HepG2 (cell line): ENCODE measurements around the gene URGCP. TPM values are rescaled to one million over a fixed set of nuclear protein-coding genes. Genes with fewer than 3 reads are reported as not detected.

Source experiments
- ATAC-seq: fragments of 200-7000 bp; cut with Tn5 transposase; 3 replicates; pipeline ENCODE4 v1.9.1; 2020; ENCODE audit warnings: mild to moderate bottlenecking, moderate library complexity
- BruUV-seq: library from RNA; stranded (reverse); fragments of 400-500 nt; replicated peaks from 2 replicates; lab custom pipeline; 2021; lab: Mats Ljungman, UMichigan
- CTCF ChIA-PET: fragments of 300-600 bp; formaldehyde crosslinking; extraction: SDS; loops from one replicate; lab custom pipeline; 2021; ENCODE audit warnings: low total read pairs, inconsistent platforms, low intra/inter-chr PET ratio; lab: Yijun Ruan, JAX
- POLR2A ChIA-PET: fragments of 350-600 bp; sonication (Branson Sonifier 250); formaldehyde crosslinking; loops from one replicate; lab custom pipeline; 2020; ENCODE audit warnings: antibody characterized with exemption, inconsistent platforms; lab: Yijun Ruan, JAX
- DNase-seq: peaks from one replicate; pipeline ENCODE4 v3.0.0-alpha.2; 2015; ENCODE audit warnings: low spot score
- FAIRE-seq: peaks from 3 replicates; lab custom pipeline; 2011; peaks lifted over from hg19 to GRCh38; lab: Jason Lieb, UNC
- H2AFZ ChIP-seq: one replicate; pipeline ENCODE4 v1.6.1; 2011; ENCODE audit warnings: low read length, inconsistent platforms
- H3K27ac ChIP-seq: fragments of 300-600 bp; 3 replicates; pipeline ENCODE4 v1.8.0; 2011; ENCODE audit warnings: mixed run types, mild to moderate bottlenecking, mixed read lengths, low read length, inconsistent platforms; ENCODE audit not compliant: insufficient read depth; ENCODE audit errors: extremely low read length
- H3K27me3 ChIP-seq, 2 experiments: fragments of 200-600 bp in 1 of 2; 2 replicates in 1 of 2; 3 replicates in 1 of 2; pipeline versions ENCODE4 v1.6.0 to v1.8.0; 2011; ENCODE audit warnings: low read length in 2 of 2, mild to moderate bottlenecking in 2 of 2, moderate library complexity in 2 of 2, inconsistent platforms in 1 of 2; ENCODE audit not compliant: insufficient read depth in 2 of 2, control insufficient read depth in 1 of 2
- H3K36me3 ChIP-seq, 2 experiments: fragments of 200-600 bp in 1 of 2; replicated peaks in 1 of 2; 2 replicates in 1 of 2; 3 replicates in 1 of 2; pipeline versions ENCODE4 v1.5.1 to v1.8.0; 2011; ENCODE audit warnings: low read length in 2 of 2, inconsistent platforms in 1 of 2; ENCODE audit not compliant: insufficient read depth in 2 of 2, control insufficient read depth in 1 of 2
- H3K4me1 ChIP-seq: 2 replicates; pipeline ENCODE4 v1.5.1; 2012; ENCODE audit warnings: low read length, inconsistent platforms; ENCODE audit not compliant: insufficient read depth
- H3K4me2 ChIP-seq: 2 replicates; pipeline ENCODE4 v1.6.0; 2011; ENCODE audit warnings: low read depth, low read length, inconsistent platforms
- H3K4me3 ChIP-seq, 3 experiments: fragments of 200-600 bp in 1 of 3; sonication (generic), shearing (Covaris generic) in 1 of 3; replicated peaks in 1 of 3; 2 replicates each; pipeline ENCODE4 v1.5.1; 2011 to 2016; ENCODE audit warnings: low read length in 3 of 3, inconsistent platforms in 2 of 3, low read depth in 2 of 3, mild to moderate bottlenecking in 2 of 3, control low read depth in 1 of 3, mixed read lengths in 1 of 3; ENCODE audit not compliant: insufficient read depth in 1 of 3
- H3K79me2 ChIP-seq: one replicate; pipeline ENCODE4 v1.6.1; 2011; ENCODE audit warnings: low read length, inconsistent platforms; ENCODE audit not compliant: insufficient read depth
- H3K9ac ChIP-seq: 2 replicates; pipeline ENCODE4 v1.6.0; 2011; ENCODE audit warnings: mild to moderate bottlenecking, low read depth, low read length, inconsistent platforms; ENCODE audit not compliant: insufficient read depth
- H3K9me3 ChIP-seq: 2 replicates; pipeline ENCODE4 v1.5.1; 2012; ENCODE audit warnings: mild to moderate bottlenecking, low read length
- H4K20me1 ChIP-seq: 2 replicates; pipeline ENCODE4 v1.6.0; 2011; ENCODE audit warnings: inconsistent platforms, mild to moderate bottlenecking, low read length, moderate library complexity; ENCODE audit not compliant: insufficient read depth
- AFF4 ChIP-seq: sonication (generic); formaldehyde crosslinking; IDR thresholded peaks from 2 replicates; pipeline ENCODE4 v1.4.0; 2020; ENCODE audit warnings: missing genetic modification reagents
- CBFB ChIP-seq: sonication (generic); formaldehyde crosslinking; IDR thresholded peaks from 2 replicates; pipeline ENCODE4 v1.4.0; 2020; ENCODE audit warnings: missing genetic modification reagents
- HES4 ChIP-seq: sonication (generic); formaldehyde crosslinking; IDR thresholded peaks from 2 replicates; pipeline ENCODE4 v1.9.0; 2021; ENCODE audit warnings: mild to moderate bottlenecking, missing genetic modification reagents, borderline replicate concordance
- KLF16 ChIP-seq, 2 experiments: sonication (generic) in 1 of 2; formaldehyde crosslinking in 1 of 2; IDR thresholded peaks; 2 replicates each; pipeline versions ENCODE4 v1.6.1 to v1.8.0; 2016 to 2023; ENCODE audit warnings: missing genetic modification reagents in 2 of 2, missing compliant biosample characterization in 1 of 2
- NR2F1 ChIP-seq, 2 experiments: fragments of 450-650 bp in 1 of 2; formaldehyde crosslinking in 1 of 2; IDR thresholded peaks; 2 replicates each; pipeline versions ENCODE4 v1.5.0 to v1.6.1; 2016 to 2020; ENCODE audit warnings: mild to moderate bottlenecking in 1 of 2, missing compliant biosample characterization in 1 of 2, missing genetic modification reagents in 1 of 2, moderate library complexity in 1 of 2
- PHF20 ChIP-seq: sonication (generic); formaldehyde crosslinking; IDR thresholded peaks from 2 replicates; pipeline ENCODE4 v1.5.0; 2020; ENCODE audit warnings: mild to moderate bottlenecking, missing genetic modification reagents
- PHF21A ChIP-seq: sonication (generic); formaldehyde crosslinking; IDR thresholded peaks from 2 replicates; pipeline ENCODE4 v1.5.0; 2020; ENCODE audit warnings: mild to moderate bottlenecking, missing genetic modification reagents
- POLR2AphosphoS5 ChIP-seq: IDR thresholded peaks from 2 replicates; pipeline ENCODE4 v1.6.1; 2012; ENCODE audit warnings: low read depth, low read length
- SYNCRIP ChIP-seq: fragments of 200-400 bp; formaldehyde crosslinking; IDR thresholded peaks from 2 replicates; pipeline ENCODE4 v1.6.1; 2018; ENCODE audit warnings: mild to moderate bottlenecking, low read depth, low read length; ENCODE audit not compliant: insufficient read depth
- ZHX1 ChIP-seq: sonication (generic); formaldehyde crosslinking; IDR thresholded peaks from 2 replicates; pipeline ENCODE4 v1.8.1; 2022; ENCODE audit warnings: low read depth, mild to moderate bottlenecking, missing genetic modification reagents
- ZNF136 ChIP-seq: sonication (generic); formaldehyde crosslinking; IDR thresholded peaks from 2 replicates; pipeline ENCODE4 v1.8.1; 2022; ENCODE audit warnings: low read depth, mild to moderate bottlenecking, moderate library complexity, missing genetic modification reagents
- ZNF569 ChIP-seq: sonication (generic); formaldehyde crosslinking; IDR thresholded peaks from 2 replicates; pipeline ENCODE4 v1.5.0; 2020; ENCODE audit warnings: mild to moderate bottlenecking, missing genetic modification reagents, moderate library complexity, borderline replicate concordance
- ZNF619 ChIP-seq: sonication (generic); formaldehyde crosslinking; IDR thresholded peaks from 2 replicates; pipeline ENCODE4 v1.4.0; 2020; ENCODE audit warnings: mild to moderate bottlenecking, missing genetic modification reagents
- WGBS: methylation state at CpG from one replicate; pipeline ENCODE4 v1.1.6; 2017; ENCODE audit warnings: low lambda C conversion rate; 5-methylcytosine and 5-hydroxymethylcytosine counted together
- in situ Hi-C: cut with HindIII; loops from 2 replicates; pipeline ENCODE4 v1.10.0; 2017; ENCODE audit warnings: low pct_unique_long_range_greater_than_20kb; ENCODE audit not compliant: extremely low pct_ligation_motif_present
- intact Hi-C: fragments of 100-400 bp; cut with micrococcal nuclease; formaldehyde crosslinking; loops from one replicate; pipeline ENCODE4 v1.10.0; 2022; ENCODE audit not compliant: unreplicated experiment
- polyA plus RNA-seq, 8 experiments: library from polyadenylated mRNA; depleted of rRNA in 3 of 8; stranded (reverse) in 7 of 8; unstranded in 1 of 8; fragments of >200 nt; fragmentation: Illumina TruSeq in 4 of 8; extraction: Trizol in 4 of 8; gene quantifications; 2 replicates each; pipeline versions ENCODE4 v1.2.1 to v1.2.3, GENCODE V29; 2011 to 2016; ENCODE audit warnings: low read depth in 4 of 8, missing spikeins in 1 of 8, mixed read lengths in 1 of 8; ENCODE audit not compliant: insufficient read depth in 1 of 8
- total RNA-seq, 5 experiments: library from RNA; depleted of rRNA; stranded (reverse); fragments of >200 nt; fragmentation: Illumina TruSeq; extraction: Trizol; gene quantifications; 2 replicates each; pipeline ENCODE4 v1.2.3, GENCODE V29; 2016; ENCODE audit warnings: low read depth in 1 of 5

URGCP gene
- total and polyA plus RNA-seq, 2 of the 13 experiments (the other 11 are each of a cell fraction or from before 2014, with no cell fraction given): 22.3 to 25.8 TPM

- Histone ChIP-seq H3K27ac (no peak overlapping the region), H3K36me3 (peaks cover 0 to 10% of the 10 kb centered on the region in 2 experiments; a peak in 3 of 5 replicates), H3K4me2 (no peak overlapping the region), H3K4me1 (no peaks in the 10 kb centered on the region), H3K79me2 (peaks cover 63% of the 10 kb centered on the region), H3K9ac (no peak overlapping the region), H3K27me3 (no peaks in the 10 kb centered on the region), H3K9me3 (no peaks in the 10 kb centered on the region), H2AFZ (no peak overlapping the region), H3K4me3 (no peak overlapping the region), H4K20me1 (peaks cover 10% of the 10 kb centered on the region)
- ATAC-seq: no peak
- CTCF ChIA-PET: no interaction called here
- no peak for DNase-seq
- in situ Hi-C loops: no loop called here
- TF ChIP-seq HES4 (CRISPR knock-in tag): no peak
- TF ChIP-seq PHF21A (CRISPR knock-in tag): no peak
- no peak for TF ChIP-seq NR2F1 (CRISPR knock-in tag; IDR thresholded peaks at IDR 0.05)
- TF ChIP-seq SYNCRIP: no peak
- no peak for TF ChIP-seq ZNF136
- no peak for TF ChIP-seq PHF20 (CRISPR knock-in tag)
- TF ChIP-seq ZNF619: no peak
- no peak for TF ChIP-seq POLR2AphosphoS5
- TF ChIP-seq ZHX1 (CRISPR knock-in tag): no peak
- TF ChIP-seq AFF4 (CRISPR knock-in tag): no peak
- TF ChIP-seq ZNF569: no peak
- no peak for TF ChIP-seq KLF16 (CRISPR knock-in tag; IDR thresholded peaks at IDR 0.05)
- TF ChIP-seq CBFB (CRISPR knock-in tag): no peak
- 94% methylated on average over 12 of the region's 12 CpGs for WGBS
- no peak for FAIRE-seq
- POLR2A ChIA-PET: interaction anchor here (1.0 kb wide), 1 partner anchor 13 kb away, joined by 4 read pairs; no protein-coding TSS in a partner anchor
- BruUV-seq: no TSS peak
- intact Hi-C loops: no loop called here
Observed at GRCh38 chr7:43891069-43891955, 15.1 kb downstream of the URGCP start.
